Liver (tissue), 9 donors: ENCODE data around the gene S1PR1. TPM values are rescaled to one million over a fixed set of nuclear protein-coding genes. Genes with fewer than 3 reads are reported as not detected.

Experiments
- DNase-seq: peaks from one replicate; pipeline ENCODE4 v3.0.0-alpha.2; 2017; ENCODE audit warnings: low spot score
- H3K27ac ChIP-seq, 2 donors: one replicate each; pipeline ENCODE4 v1.7.0; 2013; ENCODE audit warnings: inconsistent platforms in 2 of 2, low read length in 2 of 2, control low read depth in 1 of 2, low read depth in 1 of 2, mild to moderate bottlenecking in 1 of 2
- H3K27me3 ChIP-seq, 4 donors: one replicate each; pipeline versions ENCODE4 v1.6.1 to v1.7.0; 2013; ENCODE audit warnings: low read length in 3 of 4, inconsistent platforms in 1 of 4, mild to moderate bottlenecking in 1 of 4, moderate library complexity in 1 of 4; ENCODE audit not compliant: control insufficient read depth in 4 of 4, insufficient read depth in 4 of 4
- H3K36me3 ChIP-seq, 4 donors: one replicate each; pipeline versions ENCODE4 v1.6.1 to v1.7.0; 2013; ENCODE audit warnings: low read length in 3 of 4, mild to moderate bottlenecking in 3 of 4, low read depth in 1 of 4, moderate library complexity in 1 of 4; ENCODE audit not compliant: control insufficient read depth in 4 of 4, insufficient read depth in 3 of 4
- H3K4me1 ChIP-seq, 4 donors: one replicate each; pipeline versions ENCODE4 v1.6.1 to v1.7.0; 2013; ENCODE audit warnings: low read length in 3 of 4, mild to moderate bottlenecking in 3 of 4, moderate library complexity in 1 of 4; ENCODE audit not compliant: control insufficient read depth in 4 of 4, insufficient read depth in 4 of 4
- H3K4me3 ChIP-seq, 3 donors: one replicate each; pipeline versions ENCODE4 v1.6.1 to v1.7.0; 2013; ENCODE audit warnings: low read length in 3 of 3, control low read depth in 1 of 3, low read depth in 1 of 3, mild to moderate bottlenecking in 1 of 3
- H3K9ac ChIP-seq, 2 donors: one replicate each; pipeline ENCODE4 v1.7.0; 2013; ENCODE audit warnings: low read length in 2 of 2, mild to moderate bottlenecking in 2 of 2, moderate library complexity in 2 of 2, control low read depth in 1 of 2, low read depth in 1 of 2
- H3K9me3 ChIP-seq, 4 donors: one replicate each; pipeline versions ENCODE4 v1.6.1 to v1.7.0; 2013; ENCODE audit warnings: low read length in 3 of 4; ENCODE audit not compliant: control insufficient read depth in 4 of 4
- EGR1 ChIP-seq, 2 donors: IDR thresholded peaks; 2 replicates each; pipeline ENCODE4 v1.6.1; 2016 to 2018; ENCODE audit warnings: antibody characterized with exemption in 2 of 2, low read depth in 2 of 2
- FOXA1 ChIP-seq: IDR thresholded peaks from 2 replicates; pipeline ENCODE4 v1.6.1; 2016; ENCODE audit warnings: antibody characterized with exemption
- FOXA2 ChIP-seq: IDR thresholded peaks from 2 replicates; pipeline ENCODE4 v1.6.1; 2016; ENCODE audit warnings: antibody characterized with exemption
- GABPA ChIP-seq, 2 donors: IDR thresholded peaks in 1 of 2; conservative IDR thresholded peaks in 1 of 2; 2 replicates each; pipeline ENCODE4 v1.6.1; 2016; ENCODE audit warnings: antibody characterized with exemption in 2 of 2, mild to moderate bottlenecking in 1 of 2, moderate library complexity in 1 of 2
- HNF4A ChIP-seq, 2 donors: conservative IDR thresholded peaks; 2 replicates each; pipeline ENCODE4 v1.6.1; 2016; ENCODE audit warnings: antibody characterized with exemption in 2 of 2, mild to moderate bottlenecking in 2 of 2
- HNF4G ChIP-seq: IDR thresholded peaks from 2 replicates; pipeline ENCODE4 v1.6.1; 2016; ENCODE audit warnings: antibody characterized with exemption
- JUND ChIP-seq, 2 donors: IDR thresholded peaks; 2 replicates each; pipeline ENCODE4 v1.6.1; 2016; ENCODE audit warnings: antibody characterized with exemption in 2 of 2
- NR2F2 ChIP-seq: IDR thresholded peaks from 2 replicates; pipeline ENCODE4 v1.6.1; 2016; ENCODE audit warnings: antibody characterized with exemption
- RAD21 ChIP-seq, 2 donors: IDR thresholded peaks; 2 replicates each; pipeline ENCODE4 v1.6.1; 2016; ENCODE audit warnings: antibody characterized with exemption in 2 of 2, mild to moderate bottlenecking in 2 of 2
- RXRA ChIP-seq, 2 donors: IDR thresholded peaks; 2 replicates each; pipeline ENCODE4 v1.6.1; 2017 to 2018; ENCODE audit warnings: antibody characterized with exemption in 2 of 2, mild to moderate bottlenecking in 1 of 2
- SP1 ChIP-seq: IDR thresholded peaks from 2 replicates; pipeline ENCODE4 v1.6.1; 2018; ENCODE audit warnings: antibody characterized with exemption, mild to moderate bottlenecking
- TAF1 ChIP-seq: conservative IDR thresholded peaks from 2 replicates; pipeline ENCODE4 v1.6.1; 2016; ENCODE audit warnings: antibody characterized with exemption, mild to moderate bottlenecking
- WGBS: extraction: QIAGEN DNeasy Blood & Tissue Kit; methylation state at CpG from one replicate; pipeline ENCODE4 v1.1.7; 2013; 5-methylcytosine and 5-hydroxymethylcytosine counted together
- polyA plus RNA-seq, 2 donors: library from polyadenylated mRNA; stranded (reverse) in 1 of 2; unstranded in 1 of 2; fragments of 200-250 nt in 1 of 2; fragments of >200 nt in 1 of 2; fragmentation: Nextera tagmentation in 1 of 2; extraction: Ambion mirVana in 1 of 2; gene quantifications; one replicate each; pipeline versions ENCODE4 v1.2.1 to v1.2.3, GENCODE V29; 2013 to 2015
- total RNA-seq, 2 donors: library from RNA; depleted of rRNA; stranded (reverse); fragments of >200 nt; gene quantifications; one replicate each; pipeline ENCODE4 v1.2.3, GENCODE V29; 2014
- TF ChIP-seq, protein P1 (sequence below): IDR thresholded peaks from 2 replicates; pipeline ENCODE4 v1.6.1; 2016; ENCODE audit warnings: antibody characterized with exemption
- TF ChIP-seq, protein P2 (sequence below): IDR thresholded peaks from 2 replicates; pipeline ENCODE4 v1.6.1; 2016; ENCODE audit warnings: antibody characterized with exemption
- TF ChIP-seq, protein P3 (sequence below): IDR thresholded peaks from 2 replicates; pipeline ENCODE4 v1.6.1; 2016; ENCODE audit warnings: antibody characterized with exemption, mild to moderate bottlenecking
- TF ChIP-seq, protein P4 (sequence below): fragments of 150-350 bp; IDR thresholded peaks from 2 replicates; pipeline ENCODE4 v1.5.1; 2017; ENCODE audit warnings: improper control_type of control experiment, low read depth, low read length; ENCODE audit not compliant: missing input control
- TF ChIP-seq, protein P5 (sequence below): IDR thresholded peaks from 2 replicates; pipeline ENCODE4 v1.6.1; 2016; ENCODE audit warnings: antibody characterized with exemption
- donor health status: healthy.
- donor health status: healthy.
- donor health status: healthy.
- donor health status: healthy.
- donor health status: healthy.

Gene S1PR1
- total and polyA plus RNA-seq, 4 donors: 7.8 to 13.9 (median 11.1) TPM

GRCh38 chr1:101238681-101239094 lies 1.9 kb downstream of the S1PR1 start:
- Histone ChIP-seq H3K27ac (peak overlapping the region; percentile 81 to 91), H3K4me3 (peak overlapping the region; percentile 42 to 72 (median 59)), H3K36me3 (peaks cover 0 to 26% (median 7%) of the 10 kb centered on the region in 4 donors), H3K9ac (peak overlapping the region; percentile 56 to 81), H3K9me3 (no peaks in the 10 kb centered on the region), H3K4me1 (peaks cover 0 to 45% (median 19%) of the 10 kb centered on the region in 4 donors), H3K27me3 (no peaks in the 10 kb centered on the region)
- DNase-seq: peak; percentile 81
- no peak for TF ChIP-seq GABPA (IDR thresholded peaks at IDR 0.05 in 1 of 2, conservative IDR thresholded peaks at IDR 0.05 in 1 of 2)
- TF ChIP-seq RXRA (IDR thresholded peaks at IDR 0.05): peak; percentile 21 to 59
- TF ChIP-seq, protein P1, sequence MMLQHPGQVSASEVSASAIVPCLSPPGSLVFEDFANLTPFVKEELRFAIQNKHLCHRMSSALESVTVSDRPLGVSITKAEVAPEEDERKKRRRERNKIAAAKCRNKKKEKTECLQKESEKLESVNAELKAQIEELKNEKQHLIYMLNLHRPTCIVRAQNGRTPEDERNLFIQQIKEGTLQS: no peak
- TF ChIP-seq, protein P2, sequence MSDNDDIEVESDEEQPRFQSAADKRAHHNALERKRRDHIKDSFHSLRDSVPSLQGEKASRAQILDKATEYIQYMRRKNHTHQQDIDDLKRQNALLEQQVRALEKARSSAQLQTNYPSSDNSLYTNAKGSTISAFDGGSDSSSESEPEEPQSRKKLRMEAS: no peak
- TF ChIP-seq RAD21 (IDR thresholded peaks at IDR 0.05): peak; percentile 96 to 99
- TF ChIP-seq, protein P3, sequence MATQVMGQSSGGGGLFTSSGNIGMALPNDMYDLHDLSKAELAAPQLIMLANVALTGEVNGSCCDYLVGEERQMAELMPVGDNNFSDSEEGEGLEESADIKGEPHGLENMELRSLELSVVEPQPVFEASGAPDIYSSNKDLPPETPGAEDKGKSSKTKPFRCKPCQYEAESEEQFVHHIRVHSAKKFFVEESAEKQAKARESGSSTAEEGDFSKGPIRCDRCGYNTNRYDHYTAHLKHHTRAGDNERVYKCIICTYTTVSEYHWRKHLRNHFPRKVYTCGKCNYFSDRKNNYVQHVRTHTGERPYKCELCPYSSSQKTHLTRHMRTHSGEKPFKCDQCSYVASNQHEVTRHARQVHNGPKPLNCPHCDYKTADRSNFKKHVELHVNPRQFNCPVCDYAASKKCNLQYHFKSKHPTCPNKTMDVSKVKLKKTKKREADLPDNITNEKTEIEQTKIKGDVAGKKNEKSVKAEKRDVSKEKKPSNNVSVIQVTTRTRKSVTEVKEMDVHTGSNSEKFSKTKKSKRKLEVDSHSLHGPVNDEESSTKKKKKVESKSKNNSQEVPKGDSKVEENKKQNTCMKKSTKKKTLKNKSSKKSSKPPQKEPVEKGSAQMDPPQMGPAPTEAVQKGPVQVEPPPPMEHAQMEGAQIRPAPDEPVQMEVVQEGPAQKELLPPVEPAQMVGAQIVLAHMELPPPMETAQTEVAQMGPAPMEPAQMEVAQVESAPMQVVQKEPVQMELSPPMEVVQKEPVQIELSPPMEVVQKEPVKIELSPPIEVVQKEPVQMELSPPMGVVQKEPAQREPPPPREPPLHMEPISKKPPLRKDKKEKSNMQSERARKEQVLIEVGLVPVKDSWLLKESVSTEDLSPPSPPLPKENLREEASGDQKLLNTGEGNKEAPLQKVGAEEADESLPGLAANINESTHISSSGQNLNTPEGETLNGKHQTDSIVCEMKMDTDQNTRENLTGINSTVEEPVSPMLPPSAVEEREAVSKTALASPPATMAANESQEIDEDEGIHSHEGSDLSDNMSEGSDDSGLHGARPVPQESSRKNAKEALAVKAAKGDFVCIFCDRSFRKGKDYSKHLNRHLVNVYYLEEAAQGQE: no peak
- peak; percentile 16 for TF ChIP-seq SP1
- no peak for TF ChIP-seq NR2F2
- no peak for TF ChIP-seq HNF4G
- TF ChIP-seq HNF4A (conservative IDR thresholded peaks at IDR 0.05): peak in 1 of 2 donors; percentile 24
- TF ChIP-seq, protein P4, sequence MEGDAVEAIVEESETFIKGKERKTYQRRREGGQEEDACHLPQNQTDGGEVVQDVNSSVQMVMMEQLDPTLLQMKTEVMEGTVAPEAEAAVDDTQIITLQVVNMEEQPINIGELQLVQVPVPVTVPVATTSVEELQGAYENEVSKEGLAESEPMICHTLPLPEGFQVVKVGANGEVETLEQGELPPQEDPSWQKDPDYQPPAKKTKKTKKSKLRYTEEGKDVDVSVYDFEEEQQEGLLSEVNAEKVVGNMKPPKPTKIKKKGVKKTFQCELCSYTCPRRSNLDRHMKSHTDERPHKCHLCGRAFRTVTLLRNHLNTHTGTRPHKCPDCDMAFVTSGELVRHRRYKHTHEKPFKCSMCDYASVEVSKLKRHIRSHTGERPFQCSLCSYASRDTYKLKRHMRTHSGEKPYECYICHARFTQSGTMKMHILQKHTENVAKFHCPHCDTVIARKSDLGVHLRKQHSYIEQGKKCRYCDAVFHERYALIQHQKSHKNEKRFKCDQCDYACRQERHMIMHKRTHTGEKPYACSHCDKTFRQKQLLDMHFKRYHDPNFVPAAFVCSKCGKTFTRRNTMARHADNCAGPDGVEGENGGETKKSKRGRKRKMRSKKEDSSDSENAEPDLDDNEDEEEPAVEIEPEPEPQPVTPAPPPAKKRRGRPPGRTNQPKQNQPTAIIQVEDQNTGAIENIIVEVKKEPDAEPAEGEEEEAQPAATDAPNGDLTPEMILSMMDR: peak; percentile 90
- TF ChIP-seq FOXA1: no peak
- TF ChIP-seq TAF1: peak; percentile 25
- WGBS: 3% methylated on average over 17 of the region's 17 CpGs

DNA sequence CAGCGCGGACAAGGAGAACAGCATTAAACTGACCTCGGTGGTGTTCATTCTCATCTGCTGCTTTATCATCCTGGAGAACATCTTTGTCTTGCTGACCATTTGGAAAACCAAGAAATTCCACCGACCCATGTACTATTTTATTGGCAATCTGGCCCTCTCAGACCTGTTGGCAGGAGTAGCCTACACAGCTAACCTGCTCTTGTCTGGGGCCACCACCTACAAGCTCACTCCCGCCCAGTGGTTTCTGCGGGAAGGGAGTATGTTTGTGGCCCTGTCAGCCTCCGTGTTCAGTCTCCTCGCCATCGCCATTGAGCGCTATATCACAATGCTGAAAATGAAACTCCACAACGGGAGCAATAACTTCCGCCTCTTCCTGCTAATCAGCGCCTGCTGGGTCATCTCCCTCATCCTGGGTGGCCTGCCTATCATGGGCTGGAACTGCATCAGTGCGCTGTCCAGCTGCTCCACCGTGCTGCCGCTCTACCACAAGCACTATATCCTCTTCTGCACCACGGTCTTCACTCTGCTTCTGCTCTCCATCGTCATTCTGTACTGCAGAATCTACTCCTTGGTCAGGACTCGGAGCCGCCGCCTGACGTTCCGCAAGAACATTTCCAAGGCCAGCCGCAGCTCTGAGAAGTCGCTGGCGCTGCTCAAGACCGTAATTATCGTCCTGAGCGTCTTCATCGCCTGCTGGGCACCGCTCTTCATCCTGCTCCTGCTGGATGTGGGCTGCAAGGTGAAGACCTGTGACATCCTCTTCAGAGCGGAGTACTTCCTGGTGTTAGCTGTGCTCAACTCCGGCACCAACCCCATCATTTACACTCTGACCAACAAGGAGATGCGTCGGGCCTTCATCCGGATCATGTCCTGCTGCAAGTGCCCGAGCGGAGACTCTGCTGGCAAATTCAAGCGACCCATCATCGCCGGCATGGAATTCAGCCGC lies 2.5 kb downstream of the S1PR1 start:
- Histone ChIP-seq H3K27me3 (no peaks in the 10 kb centered on the region), H3K9ac (peak overlapping the region in 1 of 2 donors; percentile 56), H3K27ac (peak overlapping the region; percentile 81 to 91), H3K36me3 (peaks cover 0 to 26% (median 7%) of the 10 kb centered on the region in 4 donors), H3K9me3 (no peaks in the 10 kb centered on the region), H3K4me1 (peaks cover 0 to 45% (median 19%) of the 10 kb centered on the region in 4 donors), H3K4me3 (peak overlapping the region in 2 of 3 donors; percentile 42 to 59)
- WGBS: 82% methylated on average over 42 of the region's 42 CpGs
- DNase-seq: no peak
- TF ChIP-seq GABPA (IDR thresholded peaks at IDR 0.05 in 1 of 2, conservative IDR thresholded peaks at IDR 0.05 in 1 of 2): no peak
- no peak for TF ChIP-seq RAD21 (IDR thresholded peaks at IDR 0.05)
- no peak for TF ChIP-seq FOXA2
- no peak for TF ChIP-seq EGR1 (IDR thresholded peaks at IDR 0.05; ENCODE audit: low read depth in 2 of 2)
- no peak for TF ChIP-seq JUND (IDR thresholded peaks at IDR 0.05)
- TF ChIP-seq, protein P2: no peak
- TF ChIP-seq, protein P4: no peak
- TF ChIP-seq, protein P5, sequence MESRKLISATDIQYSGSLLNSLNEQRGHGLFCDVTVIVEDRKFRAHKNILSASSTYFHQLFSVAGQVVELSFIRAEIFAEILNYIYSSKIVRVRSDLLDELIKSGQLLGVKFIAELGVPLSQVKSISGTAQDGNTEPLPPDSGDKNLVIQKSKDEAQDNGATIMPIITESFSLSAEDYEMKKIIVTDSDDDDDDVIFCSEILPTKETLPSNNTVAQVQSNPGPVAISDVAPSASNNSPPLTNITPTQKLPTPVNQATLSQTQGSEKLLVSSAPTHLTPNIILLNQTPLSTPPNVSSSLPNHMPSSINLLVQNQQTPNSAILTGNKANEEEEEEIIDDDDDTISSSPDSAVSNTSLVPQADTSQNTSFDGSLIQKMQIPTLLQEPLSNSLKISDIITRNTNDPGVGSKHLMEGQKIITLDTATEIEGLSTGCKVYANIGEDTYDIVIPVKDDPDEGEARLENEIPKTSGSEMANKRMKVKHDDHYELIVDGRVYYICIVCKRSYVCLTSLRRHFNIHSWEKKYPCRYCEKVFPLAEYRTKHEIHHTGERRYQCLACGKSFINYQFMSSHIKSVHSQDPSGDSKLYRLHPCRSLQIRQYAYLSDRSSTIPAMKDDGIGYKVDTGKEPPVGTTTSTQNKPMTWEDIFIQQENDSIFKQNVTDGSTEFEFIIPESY: no peak
- no peak for TF ChIP-seq FOXA1
